Epidermal melanocyte (primary cell): ENCODE results near the gene SERINC2.

Experiments
- DNase-seq: peaks from one replicate; pipeline ENCODE4 v3.0.0; 2011; ENCODE audit warnings: low spot score; ENCODE audit not compliant: insufficient read length

The SERINC2 gene

DNA sequence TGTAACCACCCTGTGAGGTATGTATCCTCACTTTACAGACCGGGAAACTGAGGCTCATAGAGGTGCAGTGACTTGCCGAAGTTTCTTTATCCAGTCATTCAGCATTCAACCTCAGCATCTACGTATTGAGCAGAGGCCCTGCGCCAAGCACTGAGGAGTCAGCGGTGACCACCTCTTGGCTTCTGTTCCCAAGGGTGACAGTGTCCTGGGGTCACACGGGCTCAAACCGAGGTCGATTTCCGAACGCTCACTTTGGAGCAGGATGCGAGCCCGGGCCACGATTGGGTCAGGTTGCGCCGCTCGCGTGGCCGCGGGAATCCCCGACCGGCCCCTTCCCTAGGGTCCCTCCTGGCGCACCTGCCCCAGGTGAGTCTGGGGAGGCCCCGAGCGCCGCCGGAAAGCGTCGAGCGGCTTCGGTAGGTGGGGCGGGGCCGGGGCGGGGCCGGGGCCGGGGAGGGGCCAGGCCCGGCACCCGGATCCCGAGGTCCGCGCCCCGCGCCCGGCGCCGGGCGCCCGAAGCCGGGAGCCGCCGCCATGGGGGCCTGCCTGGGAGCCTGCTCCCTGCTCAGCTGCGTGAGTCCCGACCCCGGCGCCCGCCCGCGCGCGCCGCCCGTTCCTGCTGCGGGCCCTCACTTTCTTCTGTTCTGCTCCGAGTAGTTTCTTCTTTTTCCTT, at the start of gene SERINC2:
TSS of gene SERINC2 (plus strand) at position 482 of the 673 bp plus-strand sequence. CDS start at position 535, 53 bp downstream.
- peak; percentile 31 for DNase-seq

DNA sequence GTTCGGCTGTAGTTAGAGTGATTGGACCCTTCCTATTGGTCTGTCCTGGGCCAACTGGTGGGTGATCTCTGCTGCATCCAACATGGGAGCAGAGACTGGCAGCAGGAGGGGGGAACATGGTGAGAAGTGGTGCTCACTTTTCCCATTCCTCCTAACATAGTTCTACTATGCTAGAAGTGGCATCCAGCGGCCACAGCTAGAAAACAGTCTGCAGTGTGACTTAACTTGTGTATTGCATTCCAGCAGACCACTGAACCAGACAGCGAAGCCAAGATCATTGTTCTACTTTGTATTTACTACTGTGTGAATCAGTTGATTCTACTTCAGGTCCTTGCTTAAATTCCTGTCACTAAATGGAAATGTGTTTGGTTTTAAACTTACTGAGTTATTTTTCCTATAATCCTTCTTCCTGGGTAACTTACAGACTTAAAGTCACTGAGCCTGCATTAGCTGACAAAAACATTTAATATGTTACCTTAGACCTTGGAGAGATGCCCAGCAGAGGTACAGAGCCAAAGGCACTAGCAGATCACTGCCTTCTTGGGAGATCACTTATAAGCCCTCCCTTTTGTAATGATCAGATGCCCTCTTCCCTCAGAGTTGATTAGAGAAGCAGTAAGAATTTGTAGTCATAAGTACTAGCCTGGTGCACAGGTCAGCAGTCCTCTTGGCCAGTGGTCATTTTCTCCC, 48.3 kb upstream of the SERINC2 start:
- no peak for DNase-seq

DNA sequence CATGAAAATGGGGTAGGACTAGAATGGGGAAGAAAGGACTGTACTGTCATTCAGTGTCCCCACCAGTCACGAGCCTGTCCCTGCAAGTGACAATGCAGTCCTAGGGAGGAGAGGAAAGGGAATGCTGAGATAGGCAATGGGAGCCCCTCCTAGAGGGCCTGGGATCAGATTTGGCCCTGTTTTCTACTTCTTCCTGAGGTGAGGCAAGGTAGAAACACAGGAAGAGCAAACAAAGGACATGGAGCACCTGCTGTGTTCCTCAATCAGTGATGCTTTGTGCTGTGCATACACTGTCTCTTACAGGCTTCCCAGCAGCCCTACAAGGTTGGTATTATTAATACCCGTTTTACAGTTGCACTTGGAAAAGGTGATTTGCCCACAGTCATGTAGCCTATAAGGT, 46.2 kb upstream of the SERINC2 start:
- no peak for DNase-seq

DNA sequence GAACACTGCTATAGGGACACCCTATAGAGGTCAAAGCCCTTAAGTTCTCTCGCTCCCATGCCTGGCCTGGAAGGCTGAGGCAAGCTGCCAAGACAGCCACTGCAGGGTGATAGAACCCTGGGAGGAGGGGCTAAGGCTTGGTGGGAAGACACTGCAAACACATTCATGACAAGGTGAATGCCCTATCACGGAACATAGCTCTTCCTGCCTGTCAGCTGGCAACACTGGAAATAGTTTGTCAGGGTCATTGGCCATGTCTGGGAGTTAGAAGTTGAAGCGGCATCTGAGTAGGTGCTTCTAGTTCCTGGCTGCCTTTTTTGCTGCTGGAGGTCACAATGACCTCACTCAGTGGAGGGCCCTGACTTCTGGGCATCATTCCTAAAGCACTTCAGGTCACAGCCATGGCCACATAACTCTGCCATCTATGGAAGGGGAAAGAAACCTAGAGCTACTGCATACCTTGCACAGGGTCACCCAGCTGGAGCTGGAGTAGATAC, 44.4 kb upstream of the SERINC2 start:
- DNase-seq = no peak

DNA sequence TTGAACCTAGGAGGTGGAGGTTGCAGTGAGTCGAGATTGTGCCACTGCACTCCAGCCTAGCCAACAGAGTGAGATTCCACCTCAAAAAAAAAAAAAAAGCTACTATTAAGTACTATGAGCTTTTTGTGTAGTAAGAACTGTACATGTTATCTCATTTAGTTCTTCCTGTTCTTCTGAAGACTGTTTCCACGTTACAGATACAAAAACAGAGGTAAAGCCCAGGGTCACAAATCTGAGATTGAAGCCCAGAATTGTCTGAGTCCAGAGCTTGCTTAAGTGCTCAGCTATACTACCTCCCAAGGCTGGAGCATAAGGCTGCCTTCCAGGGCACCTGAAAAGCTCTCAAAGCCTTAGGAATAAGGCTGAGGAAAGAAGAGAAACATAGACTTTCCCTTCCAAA, 43.0 kb upstream of the SERINC2 start:
- no peak for DNase-seq

DNA sequence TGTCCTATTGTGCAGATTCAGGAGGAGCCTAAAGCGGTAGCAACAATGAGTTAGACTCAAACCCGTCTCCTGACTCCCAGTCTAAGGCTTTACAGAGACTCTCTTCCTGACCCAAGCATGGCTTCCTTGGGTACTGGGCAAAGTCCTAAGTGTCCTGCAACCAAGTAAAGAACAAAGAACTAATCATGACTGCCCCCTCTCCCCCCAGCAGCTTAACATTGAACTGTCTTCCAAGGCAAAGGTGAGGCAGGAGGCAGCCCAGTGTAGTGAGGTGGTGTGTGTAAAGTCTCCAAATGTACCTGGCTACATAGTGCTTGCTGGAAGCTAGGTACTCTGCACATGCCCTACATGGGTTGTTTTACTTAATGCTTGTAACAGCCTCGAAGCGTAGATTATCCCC, 42.4 kb upstream of the SERINC2 start:
- no peak for DNase-seq

DNA sequence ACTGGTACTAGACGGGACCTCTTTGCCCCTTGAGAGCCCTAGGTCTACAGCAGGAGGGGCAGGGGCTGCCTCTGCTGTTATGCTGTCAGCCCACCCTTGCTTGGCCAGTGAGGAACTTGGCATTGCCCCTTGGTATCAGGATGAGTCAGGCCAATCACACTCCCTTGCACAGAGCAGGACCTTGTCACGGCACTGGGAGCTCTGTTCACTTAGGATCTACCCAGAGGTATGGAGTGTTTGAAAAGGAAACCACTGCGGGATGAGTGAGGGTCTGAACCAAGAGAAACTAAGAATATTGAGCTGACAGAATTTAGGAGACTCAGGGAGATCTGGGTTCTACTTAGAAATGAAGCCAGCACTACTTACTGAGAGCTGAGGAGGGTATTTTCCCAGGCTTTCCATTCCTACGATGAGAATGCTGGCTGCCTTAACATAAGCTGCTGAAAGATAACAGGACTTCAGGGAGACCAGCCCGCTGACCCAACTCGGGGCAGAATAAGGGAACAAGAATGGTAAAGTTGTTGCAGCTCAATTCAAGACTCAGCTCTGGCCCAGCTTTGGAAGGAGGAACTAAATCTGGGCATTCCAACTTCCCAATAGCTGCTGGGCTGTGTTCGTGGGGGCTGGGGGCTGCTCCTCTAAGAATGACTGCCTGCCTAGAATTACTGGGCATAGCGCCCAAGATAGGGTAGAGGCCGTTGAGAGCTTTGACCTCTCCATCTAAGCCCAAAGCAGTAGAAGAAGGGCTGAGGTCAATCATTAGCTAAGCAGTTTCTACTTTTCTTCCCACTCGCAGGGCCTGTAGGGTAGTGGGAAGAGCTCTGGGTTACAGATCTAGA, 41.7 kb upstream of the SERINC2 start:
- no peak for DNase-seq

DNA sequence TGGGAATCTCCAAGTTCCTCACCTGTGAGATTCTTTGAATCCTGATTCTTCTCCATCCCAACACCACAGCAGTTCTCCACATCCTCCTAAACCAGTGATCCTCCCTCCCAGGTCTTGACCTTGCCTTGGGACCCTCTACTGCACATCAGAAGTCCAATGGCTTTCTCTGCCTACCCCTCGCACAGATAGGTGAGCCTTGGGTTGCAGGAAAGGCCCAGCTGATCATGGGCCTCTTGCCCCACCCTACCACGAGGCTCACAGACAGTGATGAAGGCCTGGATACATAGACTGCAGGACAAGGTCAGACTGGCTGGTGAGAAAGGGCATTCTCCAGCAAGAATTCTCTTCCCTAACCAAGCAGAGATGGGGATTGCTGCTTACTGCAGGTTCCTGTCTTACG, 41.0 kb upstream of the SERINC2 start:
- DNase-seq = no peak

DNA sequence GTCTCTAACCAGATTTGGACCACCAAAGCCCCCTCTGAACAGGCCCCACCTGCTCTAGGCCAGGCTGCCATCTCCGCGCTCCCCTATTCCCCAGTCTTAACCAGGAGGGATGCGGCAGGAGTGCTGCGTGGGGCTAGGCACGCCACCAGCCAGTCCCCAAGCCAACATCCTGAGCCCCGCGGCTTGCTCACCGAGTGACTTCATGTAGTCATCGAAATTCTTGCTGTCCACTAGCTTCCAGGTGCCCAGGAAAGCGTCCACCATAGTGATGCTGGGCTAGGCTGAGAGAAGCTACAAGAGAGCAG, 40.3 kb upstream of the SERINC2 start:
- DNase-seq = no peak

DNA sequence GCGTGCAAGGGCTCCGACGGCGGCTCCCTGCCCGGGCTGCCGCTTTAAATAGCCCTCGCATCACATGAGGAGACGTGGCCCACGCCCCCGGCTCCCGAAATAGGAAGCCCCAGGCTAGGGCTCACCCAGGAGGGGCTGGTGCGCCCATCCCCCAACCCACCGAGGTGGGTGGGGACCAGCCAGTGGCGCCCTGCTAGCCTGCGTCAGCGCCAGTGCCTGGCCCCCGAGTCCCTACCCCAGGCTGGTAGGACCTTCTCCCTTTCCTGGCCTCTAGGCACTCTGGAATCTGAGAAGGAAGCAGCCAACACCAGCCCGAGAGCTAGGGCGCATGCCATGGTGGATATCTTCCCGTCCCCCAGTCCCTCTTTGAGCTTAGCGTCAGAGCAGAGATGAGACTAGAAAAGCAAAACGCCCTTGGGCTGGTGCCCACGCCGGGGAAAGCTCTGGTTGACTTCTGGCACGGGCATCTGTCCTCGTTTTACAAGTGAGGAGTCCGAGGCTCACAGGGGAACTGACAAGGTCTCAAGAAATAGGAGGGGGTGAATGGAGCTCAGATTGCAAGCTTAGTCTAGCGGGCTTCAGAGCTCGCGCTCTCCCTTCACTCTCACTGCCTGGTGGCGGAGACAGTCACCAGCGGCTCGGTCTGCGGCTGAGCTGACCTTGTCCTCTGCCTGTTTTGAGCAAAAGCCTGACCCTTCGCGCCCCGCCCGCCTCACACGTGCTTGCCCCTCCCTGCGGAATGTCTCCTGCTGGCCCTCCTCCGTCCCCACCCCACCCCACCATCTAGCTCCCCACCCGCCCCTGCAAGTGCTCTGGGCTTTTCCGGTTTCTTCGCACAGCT, 39.7 kb upstream of the SERINC2 start, which contains the start of gene FABP3:
TSS of gene FABP3 (minus strand) at position 21 of the 841 bp plus-strand sequence. CDS start 62 bp downstream, outside the sequence.
- DNase-seq = peak; percentile 42

DNA sequence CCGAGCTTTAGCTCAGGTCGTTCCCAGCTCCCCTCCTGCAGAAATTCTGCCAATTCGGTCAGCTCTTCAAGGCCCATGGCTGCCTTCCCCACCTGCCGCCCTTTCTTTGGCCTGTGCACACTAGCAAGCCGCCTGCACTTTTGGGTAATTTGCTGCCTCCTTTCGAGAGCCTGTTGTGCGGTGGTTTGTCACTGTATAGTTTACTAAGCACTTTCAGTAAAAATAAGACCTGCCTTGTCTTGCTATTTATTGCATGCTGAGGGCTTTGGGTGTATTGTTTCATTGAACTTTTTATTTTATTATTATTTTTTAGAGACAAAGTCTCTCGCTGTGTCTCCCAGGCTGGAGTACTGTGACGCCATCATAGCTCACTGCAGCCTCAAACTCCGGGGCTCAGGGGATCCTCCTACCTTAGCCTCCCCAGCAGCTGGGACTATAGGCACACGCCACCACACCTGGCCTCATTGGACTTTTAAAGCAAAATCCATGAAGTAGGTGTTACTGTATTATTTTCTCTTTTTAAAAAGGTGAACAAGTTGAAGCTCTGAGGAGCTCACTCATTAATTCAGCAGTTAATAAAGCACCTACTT, 39.0 kb upstream of the SERINC2 start:
- DNase-seq = no peak

DNA sequence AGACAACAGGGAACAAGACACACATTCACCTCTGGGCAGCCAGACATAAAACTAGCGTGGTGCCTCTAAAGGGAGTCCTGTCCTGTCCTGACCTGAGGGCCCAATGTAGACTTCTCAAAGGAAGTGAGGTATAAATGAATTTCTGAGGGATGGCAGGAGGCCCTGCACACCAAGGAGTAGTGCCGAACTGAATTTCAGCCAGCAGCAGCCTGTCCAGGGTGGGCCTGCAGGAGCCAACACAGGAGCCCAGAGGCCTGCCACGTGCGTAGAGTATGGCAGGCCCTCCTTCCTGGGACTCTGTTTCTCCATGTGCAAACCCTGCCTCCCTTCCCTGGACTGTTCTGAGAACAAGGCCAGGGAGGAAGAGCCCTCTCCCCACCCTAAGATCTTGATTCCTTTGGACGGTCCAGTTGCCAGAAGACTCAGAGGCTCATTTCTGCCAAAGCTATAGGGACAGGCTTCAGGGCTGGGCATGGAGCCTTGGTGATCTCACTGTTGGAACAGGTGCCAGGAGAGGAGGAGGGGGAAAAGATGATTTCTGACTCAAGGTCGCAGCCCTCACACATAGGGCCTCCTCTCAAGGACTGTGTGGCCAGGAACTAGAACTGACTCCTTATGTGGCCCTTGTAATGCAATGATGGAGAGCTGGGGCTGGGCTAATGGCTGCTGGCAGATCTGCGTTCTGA, 38.4 kb upstream of the SERINC2 start:
- DNase-seq = no peak

DNA sequence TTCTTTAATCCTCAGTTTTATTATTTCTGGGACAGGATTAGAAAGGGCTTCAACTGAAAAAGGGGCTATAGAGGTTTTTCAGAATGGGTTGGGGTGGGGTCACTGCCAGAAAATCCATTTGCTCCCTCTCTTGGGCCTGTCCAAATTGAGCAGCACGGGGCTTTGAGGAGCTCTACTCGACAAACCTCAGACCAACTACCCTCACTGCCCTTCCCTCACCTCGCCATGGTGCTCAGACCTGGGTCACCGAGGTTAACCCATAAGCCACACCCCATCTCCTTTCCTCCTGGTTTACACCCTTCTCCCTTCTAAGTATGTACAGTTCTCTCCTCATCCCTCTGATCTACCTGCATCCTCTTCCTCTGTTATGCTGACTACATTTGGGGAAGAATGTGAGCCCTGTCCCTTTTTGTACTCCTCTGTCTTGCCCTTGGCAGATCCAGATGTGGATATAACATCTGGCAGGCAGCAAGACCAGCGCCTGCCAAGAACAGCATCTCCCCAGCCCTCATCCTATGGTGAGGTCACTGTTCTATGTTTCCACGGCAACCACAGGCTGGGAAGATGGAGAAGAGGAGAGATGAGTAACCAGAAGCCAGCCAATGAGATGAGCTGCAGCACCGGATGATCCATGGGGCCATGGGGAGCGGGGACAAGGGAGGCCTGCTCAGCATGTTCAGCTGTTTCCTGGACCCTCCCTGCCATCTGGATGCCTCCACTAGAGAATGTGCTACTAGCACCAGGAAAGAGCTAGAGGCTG, 36.5 kb upstream of the SERINC2 start:
- peak; percentile 87 for DNase-seq

DNA sequence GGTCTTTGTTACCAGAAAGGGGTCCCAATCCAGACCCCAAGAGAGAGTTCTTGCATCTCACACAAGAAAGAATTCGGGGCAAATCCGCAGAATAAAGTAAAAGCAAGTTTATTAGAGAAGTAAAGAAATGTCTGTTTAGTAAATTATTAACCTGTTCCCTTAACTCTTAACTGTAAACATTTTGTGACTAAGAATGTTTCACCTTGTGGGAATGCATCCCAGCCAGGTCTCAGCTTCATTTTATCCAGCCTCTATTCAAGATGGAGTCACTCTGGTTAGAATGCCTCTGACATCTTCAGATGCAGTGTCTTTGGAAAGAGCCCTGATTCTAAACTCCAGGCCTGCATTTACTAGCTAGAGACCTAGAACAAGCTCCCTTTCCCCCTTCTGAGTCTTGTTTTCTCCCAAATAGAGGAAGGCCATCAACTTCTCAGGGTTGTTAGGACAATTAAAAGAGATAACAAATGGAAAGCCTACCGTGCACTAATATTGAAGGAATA, 35.6 kb upstream of the SERINC2 start:
- DNase-seq = no peak

DNA sequence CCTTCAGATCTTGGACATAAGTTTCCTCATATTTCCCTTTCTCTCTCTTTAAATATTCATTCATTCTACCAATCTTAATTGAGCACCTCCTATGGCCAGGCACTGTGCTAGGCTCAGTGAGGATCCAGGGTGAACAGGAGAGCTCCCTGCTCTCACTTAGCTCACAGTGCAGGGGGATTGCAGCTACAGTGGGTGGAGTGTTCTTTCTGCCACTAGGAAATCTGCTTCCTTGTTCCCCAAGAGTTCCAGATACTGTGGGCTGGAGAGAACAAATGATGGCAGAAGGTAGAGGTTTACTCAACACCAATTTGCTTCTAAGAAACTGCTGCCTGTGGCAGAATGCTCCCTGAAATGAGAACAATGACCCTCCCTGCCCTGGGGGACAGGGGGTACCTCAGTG, 35.0 kb upstream of the SERINC2 start:
- DNase-seq = no peak

DNA sequence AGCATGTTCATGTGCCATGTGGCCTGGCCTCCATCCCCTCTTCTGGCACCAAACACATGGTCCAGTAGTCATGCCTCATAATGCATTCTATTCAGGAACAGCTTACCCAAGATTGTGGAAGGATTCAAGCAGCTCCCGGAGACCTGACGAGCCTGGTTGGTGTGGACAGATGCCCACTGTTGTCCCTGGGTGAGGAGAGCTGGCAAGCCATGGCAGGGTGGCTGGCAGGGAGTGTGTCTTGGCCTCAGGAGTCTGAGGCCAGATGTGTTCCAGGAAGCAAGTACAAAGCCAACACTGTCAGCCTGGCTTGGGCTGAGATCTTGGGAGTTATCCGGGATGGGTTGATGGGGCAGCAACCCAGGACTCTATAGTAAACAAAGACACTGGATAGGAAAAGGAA, 32.8 kb upstream of the SERINC2 start:
- no peak for DNase-seq

DNA sequence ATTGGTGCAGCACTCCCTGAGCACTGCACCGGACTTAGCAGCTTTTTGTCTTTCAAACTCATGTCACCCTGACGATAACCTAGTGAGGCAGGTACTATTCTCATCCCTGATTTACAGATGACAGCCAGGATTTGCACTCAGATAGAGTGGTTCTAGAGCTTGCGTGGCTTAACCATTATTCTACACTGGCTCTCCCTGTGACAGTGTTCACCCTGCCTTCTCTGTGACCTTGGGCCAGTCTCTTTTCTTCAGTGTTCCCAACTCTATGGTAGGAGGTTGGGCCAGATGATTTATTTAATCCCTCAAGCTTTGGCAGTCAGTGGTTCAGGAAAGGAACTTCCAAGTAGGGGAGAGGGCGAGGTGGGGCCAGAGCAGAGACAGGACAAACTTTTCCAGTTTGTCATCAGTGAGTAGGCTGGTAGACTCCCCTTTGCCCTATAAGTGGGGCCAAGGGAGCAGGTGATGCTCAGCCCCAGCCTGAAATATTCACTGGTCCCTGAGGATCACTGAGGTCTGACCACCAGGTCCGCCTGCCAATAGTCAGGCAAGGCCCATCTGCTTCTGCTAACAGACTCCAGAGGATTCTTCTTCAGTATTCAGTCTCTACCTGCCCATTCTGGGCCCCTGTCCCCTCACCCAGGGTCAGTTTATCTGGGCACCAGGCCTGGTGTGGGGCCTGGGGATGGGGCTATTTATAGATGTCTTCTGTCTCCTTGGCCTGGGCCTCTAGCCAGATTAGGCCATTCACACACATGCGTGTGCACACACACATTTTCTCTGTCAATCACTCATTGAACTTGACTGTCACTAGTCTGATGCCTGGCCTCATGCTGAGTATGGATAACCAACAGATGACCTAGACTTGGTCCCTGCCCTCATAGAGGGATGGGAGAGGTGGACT, 31.4 kb upstream of the SERINC2 start:
- DNase-seq = no peak

DNA sequence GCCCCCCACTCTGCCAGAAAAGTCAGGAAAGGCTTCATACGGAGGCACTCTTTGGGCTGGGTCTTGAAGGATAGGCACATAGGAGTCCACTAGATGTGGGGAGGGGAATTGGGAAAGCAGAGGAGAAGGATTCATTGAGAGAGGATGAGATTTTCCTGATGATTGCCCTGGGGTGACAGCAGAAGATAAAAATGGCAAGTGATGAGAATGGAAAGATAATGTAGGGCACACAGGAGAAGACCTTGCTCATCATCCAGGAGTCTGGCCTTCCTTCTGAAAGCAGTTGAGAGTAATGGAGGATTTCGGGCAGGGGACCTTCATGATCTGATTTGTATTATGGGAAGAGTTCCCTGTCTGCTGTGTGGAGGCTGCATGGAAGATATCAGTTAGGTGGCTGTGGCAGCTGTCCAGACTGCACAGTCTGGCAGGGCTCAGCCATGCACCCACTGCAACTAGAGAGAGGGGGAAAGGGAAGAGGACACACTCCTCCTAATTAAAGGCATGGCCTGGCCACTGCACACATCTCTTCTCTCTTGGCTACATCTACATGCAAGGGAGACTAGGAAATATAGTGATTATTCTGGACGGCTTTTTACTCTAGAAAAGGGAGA, 30.5 kb upstream of the SERINC2 start:
- no peak for DNase-seq
